Mesendoderm (in vitro differentiated cells): ENCODE measurements around the gene SMYD2.

Experiments
- DNase-seq: peaks from one replicate; pipeline ENCODE4 v3.0.0; 2013
- H2AK5ac ChIP-seq: 2 replicates; pipeline ENCODE4 v1.6.1; 2013; ENCODE audit warnings: low read length, inconsistent platforms
- H2BK120ac ChIP-seq: 2 replicates; pipeline ENCODE4 v1.6.1; 2013; ENCODE audit warnings: low read depth, mild to moderate bottlenecking, low read length, moderate library complexity, mixed read lengths
- H2BK15ac ChIP-seq: replicated peaks from 2 replicates; pipeline ENCODE4 v1.6.1; 2013; ENCODE audit warnings: low read depth, mild to moderate bottlenecking, moderate library complexity
- H2BK5ac ChIP-seq: 2 replicates; pipeline ENCODE4 v1.6.1; 2013; ENCODE audit warnings: low read length, inconsistent platforms
- H3K18ac ChIP-seq: 2 replicates; pipeline ENCODE4 v1.6.1; 2013; ENCODE audit warnings: mild to moderate bottlenecking, low read length, mixed read lengths
- H3K23ac ChIP-seq: one replicate; pipeline ENCODE4 v1.6.1; 2013; ENCODE audit warnings: low read length
- H3K27ac ChIP-seq: 2 replicates; pipeline ENCODE4 v1.5.1; 2013; ENCODE audit warnings: low read depth, mild to moderate bottlenecking, inconsistent platforms, low read length, moderate library complexity
- H3K27me3 ChIP-seq: 2 replicates; pipeline ENCODE4 v1.6.1; 2013; ENCODE audit warnings: low read length, control low read depth, mild to moderate bottlenecking, inconsistent platforms; ENCODE audit not compliant: insufficient read depth, poor library complexity
- H3K36me3 ChIP-seq: 2 replicates; pipeline ENCODE4 v1.6.1; 2013; ENCODE audit warnings: low read length, inconsistent platforms; ENCODE audit not compliant: control insufficient read depth, insufficient read depth
- H3K4ac ChIP-seq: one replicate; pipeline ENCODE4 v1.6.1; 2013; ENCODE audit warnings: low read depth, mild to moderate bottlenecking, low read length, moderate library complexity
- H3K4me1 ChIP-seq: 2 replicates; pipeline ENCODE4 v1.6.1; 2013; ENCODE audit warnings: low read depth, low read length, inconsistent platforms; ENCODE audit not compliant: control insufficient read depth
- H3K4me2 ChIP-seq: 2 replicates; pipeline ENCODE4 v1.6.1; 2013; ENCODE audit warnings: low read length
- H3K4me3 ChIP-seq: 2 replicates; pipeline ENCODE4 v1.5.1; 2013; ENCODE audit warnings: mild to moderate bottlenecking, low read length
- H3K56ac ChIP-seq: one replicate; pipeline ENCODE4 v1.6.1; 2013; ENCODE audit warnings: low read length
- H3K79me1 ChIP-seq: 2 replicates; pipeline ENCODE4 v1.6.1; 2013; ENCODE audit warnings: low read length, inconsistent platforms
- H3K79me2 ChIP-seq: 2 replicates; pipeline ENCODE4 v1.6.1; 2013; ENCODE audit warnings: mild to moderate bottlenecking, low read length; ENCODE audit not compliant: control insufficient read depth, insufficient read depth
- H3K9ac ChIP-seq: 2 replicates; pipeline ENCODE4 v1.6.1; 2013; ENCODE audit warnings: low read length, inconsistent platforms
- H4K5ac ChIP-seq: one replicate; pipeline ENCODE4 v1.6.1; 2013; ENCODE audit warnings: low read length
- H4K8ac ChIP-seq: one replicate; pipeline ENCODE4 v1.6.1; 2013; ENCODE audit warnings: low read depth, mild to moderate bottlenecking, control low read depth, low read length, moderate library complexity
- WGBS: extraction: QIAGEN DNeasy Blood & Tissue Kit; methylation state at CpG from one replicate; pipeline ENCODE4 v1.1.7; 2013; ENCODE audit warnings: low lambda C conversion rate, missing lambda C conversion rate; ENCODE audit not compliant: insufficient coverage; ENCODE audit errors: extremely low coverage; 5-methylcytosine and 5-hydroxymethylcytosine counted together

SMYD2 gene

DNA sequence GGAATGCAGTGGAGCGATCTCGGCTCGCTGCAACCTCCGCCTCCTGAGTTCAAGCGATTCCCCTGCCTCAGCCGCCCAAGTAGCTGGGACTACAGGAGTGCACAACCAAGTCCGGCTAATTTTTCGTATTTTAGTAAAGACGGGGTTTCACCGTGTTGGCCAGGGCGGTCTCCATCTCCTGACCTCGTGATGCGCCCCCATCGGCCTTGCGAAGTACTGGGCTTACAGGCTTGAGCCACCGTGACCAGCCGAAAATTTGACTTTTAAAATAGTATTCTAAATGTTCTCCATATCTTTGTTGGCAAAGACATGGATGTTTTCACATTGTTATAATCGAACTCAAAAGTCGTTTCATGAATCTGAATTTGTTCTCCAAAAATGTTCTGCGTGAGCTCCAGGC lies 36.7 kb upstream of the SMYD2 start:
- H3K23ac ChIP-seq: no peak overlapping the region
- no peaks in the 10 kb centered on the region for H3K27me3 ChIP-seq
- no peak overlapping the region for H3K4me2 ChIP-seq
- H3K4me1 ChIP-seq: peaks cover 2% of the 10 kb centered on the region
- H4K5ac ChIP-seq: no peak overlapping the region
- no peak overlapping the region for H2AK5ac ChIP-seq
- WGBS: no CpG with 5 or more reads among the region's 20 CpGs
- no peak overlapping the region for H3K4ac ChIP-seq
- H3K18ac ChIP-seq: no peak overlapping the region
- H2BK5ac ChIP-seq: no peak overlapping the region
- no peak overlapping the region for H2BK120ac ChIP-seq
- H4K8ac ChIP-seq: no peak overlapping the region
- no peaks in the 10 kb centered on the region for H3K79me1 ChIP-seq
- no peaks in the 10 kb centered on the region for H3K79me2 ChIP-seq
- H2BK15ac ChIP-seq: no peak overlapping the region
- no peak overlapping the region for H3K4me3 ChIP-seq
- no peak overlapping the region for H3K56ac ChIP-seq
- no peaks in the 10 kb centered on the region for H3K36me3 ChIP-seq
- no peak overlapping the region for H3K27ac ChIP-seq
- H3K9ac ChIP-seq: no peak overlapping the region
- no peak for DNase-seq

DNA sequence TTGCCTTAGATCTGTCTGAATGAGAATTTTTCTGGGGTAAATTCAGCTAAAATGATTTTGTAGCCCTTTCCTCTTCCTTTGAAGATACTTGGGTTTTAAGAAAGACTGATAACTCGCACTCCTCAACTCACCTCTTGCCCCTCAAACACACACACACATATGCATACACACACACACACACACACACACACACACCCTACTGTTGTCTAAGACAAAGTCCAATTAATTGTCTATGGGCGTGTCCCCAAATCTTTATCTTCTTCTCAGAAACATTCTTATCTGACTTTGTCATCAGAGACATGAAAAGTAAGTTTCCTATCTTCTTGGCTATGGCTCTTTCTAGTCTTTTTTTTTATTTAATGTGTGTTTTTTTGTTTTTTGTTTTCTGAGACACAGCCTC lies 36.1 kb upstream of the SMYD2 start:
- no peak overlapping the region for H2BK120ac ChIP-seq
- no CpG with 5 or more reads among the region's 2 CpGs for WGBS
- no peak for DNase-seq

DNA sequence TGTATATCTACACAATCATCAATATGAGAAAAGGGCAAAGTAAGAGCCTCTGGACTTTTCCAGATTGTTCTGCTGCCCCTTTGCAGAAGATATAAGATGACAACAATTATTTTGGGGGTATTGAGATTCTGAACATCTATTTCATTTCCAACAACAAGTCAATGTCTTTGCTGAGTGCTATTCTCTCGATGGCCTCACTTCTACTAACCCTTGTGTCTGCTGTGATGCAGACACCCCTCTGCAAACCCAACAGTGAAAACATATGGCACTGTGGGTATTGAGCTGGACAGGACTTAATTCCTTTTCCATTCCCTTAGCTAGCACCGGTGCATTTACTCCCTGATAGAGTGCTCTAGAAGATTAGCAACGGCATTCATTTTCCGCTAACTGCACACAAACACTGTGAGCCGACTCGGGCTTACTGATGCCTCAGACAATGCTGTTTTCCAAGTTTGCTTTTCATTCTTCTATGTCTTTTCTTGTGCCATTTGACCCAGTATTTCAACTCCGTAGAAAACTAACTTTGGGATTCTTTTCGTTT lies 33.4 kb upstream of the SMYD2 start:
- H3K18ac ChIP-seq: no peak overlapping the region
- H2AK5ac ChIP-seq: no peak overlapping the region

More for the DNA sequence above, 36.1 kb upstream of the SMYD2 start:
- Histone ChIP-seq H3K79me1 (no peaks in the 10 kb centered on the region), H3K9ac (no peak overlapping the region), H4K5ac (no peak overlapping the region), H3K36me3 (no peaks in the 10 kb centered on the region), H4K8ac (no peak overlapping the region), H3K56ac (no peak overlapping the region), H3K27ac (no peak overlapping the region), H3K4me2 (no peak overlapping the region), H3K4me1 (peaks cover 2% of the 10 kb centered on the region), H3K23ac (no peak overlapping the region), H3K4ac (no peak overlapping the region), H2BK15ac (no peak overlapping the region), H3K79me2 (no peaks in the 10 kb centered on the region), H2BK5ac (no peak overlapping the region), H3K27me3 (no peaks in the 10 kb centered on the region), H3K4me3 (no peak overlapping the region), H2AK5ac (no peak overlapping the region), H3K18ac (no peak overlapping the region)

DNA sequence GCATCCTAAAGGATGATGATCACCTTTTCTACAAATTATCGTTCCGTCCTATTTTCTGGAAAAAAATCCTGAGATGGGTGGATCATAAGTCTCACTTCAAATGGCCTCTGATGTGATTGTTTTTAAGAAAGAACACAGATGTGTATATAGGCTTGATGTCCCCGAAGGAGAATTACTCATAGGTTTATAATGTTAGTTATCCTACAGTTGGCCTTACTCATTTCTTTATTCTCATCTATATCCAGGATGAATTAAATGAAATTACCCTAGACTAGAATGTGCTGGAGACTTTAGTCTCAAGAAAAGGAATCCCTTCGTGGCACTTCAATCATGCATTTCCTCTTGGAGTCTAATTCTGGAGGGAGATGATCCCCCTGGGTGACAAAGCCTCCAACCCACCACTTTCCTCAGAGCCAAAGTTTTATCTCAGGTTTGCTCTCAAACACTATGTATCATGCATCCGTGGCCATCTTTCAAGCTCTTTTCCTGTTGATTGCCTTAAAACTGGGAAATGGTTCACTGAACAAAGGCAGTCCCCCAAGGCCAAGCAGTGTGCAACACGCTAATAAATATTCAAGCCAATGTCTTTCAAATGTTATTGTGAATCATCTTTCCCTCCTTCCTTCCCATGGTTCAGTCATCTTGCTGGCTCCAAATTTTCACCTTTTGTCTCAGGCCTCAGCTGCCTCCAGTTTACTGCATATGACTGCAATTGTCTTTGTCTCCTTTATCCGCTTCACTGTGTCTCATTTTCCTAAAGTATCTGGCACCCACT lies 32.5 kb upstream of the SMYD2 start:
- Histone ChIP-seq H2BK120ac (no peak overlapping the region), H3K79me1 (no peaks in the 10 kb centered on the region), H3K4me3 (no peak overlapping the region), H4K8ac (no peak overlapping the region), H2BK15ac (no peak overlapping the region), H3K79me2 (no peaks in the 10 kb centered on the region), H2AK5ac (no peak overlapping the region), H3K36me3 (no peaks in the 10 kb centered on the region), H3K27me3 (no peaks in the 10 kb centered on the region), H4K5ac (no peak overlapping the region), H3K56ac (no peak overlapping the region), H3K18ac (no peak overlapping the region), H3K9ac (no peak overlapping the region), H2BK5ac (no peak overlapping the region), H3K27ac (no peak overlapping the region), H3K4ac (no peak overlapping the region), H3K4me2 (no peak overlapping the region), H3K4me1 (peaks cover 2% of the 10 kb centered on the region), H3K23ac (no peak overlapping the region)
- no peak for DNase-seq
- WGBS: no CpG with 5 or more reads among the region's 7 CpGs

More for the DNA sequence above, 33.4 kb upstream of the SMYD2 start:
- Histone ChIP-seq H3K4me1 (peaks cover 2% of the 10 kb centered on the region), H3K79me2 (no peaks in the 10 kb centered on the region), H2BK15ac (no peak overlapping the region), H3K9ac (no peak overlapping the region), H4K5ac (no peak overlapping the region), H3K27ac (no peak overlapping the region), H3K79me1 (no peaks in the 10 kb centered on the region), H3K56ac (no peak overlapping the region), H3K4me2 (no peak overlapping the region), H3K36me3 (no peaks in the 10 kb centered on the region), H3K27me3 (no peaks in the 10 kb centered on the region), H2BK5ac (no peak overlapping the region), H3K23ac (no peak overlapping the region), H3K4ac (no peak overlapping the region), H3K4me3 (no peak overlapping the region), H2BK120ac (no peak overlapping the region), H4K8ac (no peak overlapping the region)
- no peak for DNase-seq
- no CpG with 5 or more reads among the region's 8 CpGs for WGBS

DNA sequence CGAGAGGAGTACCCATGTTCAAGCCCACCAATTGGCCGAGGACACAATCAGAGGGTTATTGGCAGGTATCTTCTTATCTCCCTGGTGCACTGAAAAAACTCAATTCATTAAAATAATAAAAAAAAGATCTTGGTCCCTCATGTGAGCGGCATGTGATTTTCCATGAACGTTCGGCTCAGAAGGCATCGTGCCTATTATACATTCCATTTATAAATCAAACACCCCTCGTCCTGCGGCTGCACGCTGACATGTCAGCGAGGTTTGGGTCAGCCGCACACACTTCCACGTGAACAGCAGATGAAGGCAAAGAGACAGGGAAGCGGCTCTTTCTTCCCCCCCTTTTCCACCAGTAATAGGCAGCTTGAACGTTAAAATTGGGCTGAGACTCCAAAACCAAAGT lies 31.3 kb upstream of the SMYD2 start:
- H3K4me3 ChIP-seq: no peak overlapping the region
- no peak overlapping the region for H3K23ac ChIP-seq
- no CpG with 5 or more reads among the region's 14 CpGs for WGBS
- H3K18ac ChIP-seq: no peak overlapping the region
- no peak for DNase-seq
- no peak overlapping the region for H3K9ac ChIP-seq
- no peaks in the 10 kb centered on the region for H3K79me1 ChIP-seq
- peak overlapping the region; percentile 21 for H3K4ac ChIP-seq
- no peak overlapping the region for H4K8ac ChIP-seq
- no peaks in the 10 kb centered on the region for H3K79me2 ChIP-seq
- H3K27me3 ChIP-seq: no peaks in the 10 kb centered on the region
- H2BK120ac ChIP-seq: no peak overlapping the region
- no peaks in the 10 kb centered on the region for H3K36me3 ChIP-seq
- no peak overlapping the region for H2AK5ac ChIP-seq
- H4K5ac ChIP-seq: no peak overlapping the region
- no peak overlapping the region for H3K56ac ChIP-seq
- H2BK15ac ChIP-seq: no peak overlapping the region
- H3K27ac ChIP-seq: no peak overlapping the region
- H2BK5ac ChIP-seq: no peak overlapping the region
- peaks cover 2% of the 10 kb centered on the region for H3K4me1 ChIP-seq
- H3K4me2 ChIP-seq: no peak overlapping the region

DNA sequence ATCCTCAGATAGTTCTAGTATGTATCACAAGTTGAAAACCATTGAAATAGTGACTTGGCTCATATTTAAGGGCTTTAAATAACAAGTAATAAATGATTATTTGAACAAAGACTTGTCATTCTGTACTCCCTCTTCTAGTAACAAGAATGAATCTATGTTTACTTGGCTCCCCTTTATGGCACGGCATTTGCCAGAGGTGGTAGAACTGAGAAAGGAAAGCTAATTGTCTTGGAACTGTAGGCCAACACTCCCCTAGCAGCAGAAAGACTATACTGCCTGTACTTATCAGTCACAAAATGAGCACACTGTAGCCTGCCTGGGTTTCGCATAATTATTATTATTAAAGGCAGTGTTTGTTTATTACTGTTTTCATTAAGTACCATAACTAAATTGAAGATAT lies 29.6 kb upstream of the SMYD2 start:
- no peak overlapping the region for H3K56ac ChIP-seq
- H3K36me3 ChIP-seq: no peaks in the 10 kb centered on the region
- H3K27me3 ChIP-seq: no peaks in the 10 kb centered on the region
- no peak overlapping the region for H3K23ac ChIP-seq
- no CpG with 5 or more reads among the region's 2 CpGs for WGBS
- H3K79me2 ChIP-seq: no peaks in the 10 kb centered on the region
- H3K4ac ChIP-seq: no peak overlapping the region
- H3K4me1 ChIP-seq: peaks cover 2% of the 10 kb centered on the region
- H4K5ac ChIP-seq: no peak overlapping the region
- no peak overlapping the region for H4K8ac ChIP-seq
- H2BK15ac ChIP-seq: no peak overlapping the region
- no peak overlapping the region for H3K9ac ChIP-seq
- no peak overlapping the region for H2BK5ac ChIP-seq
- H2BK120ac ChIP-seq: no peak overlapping the region
- H3K4me3 ChIP-seq: no peak overlapping the region
- DNase-seq: no peak
- no peak overlapping the region for H3K4me2 ChIP-seq
- H3K79me1 ChIP-seq: no peaks in the 10 kb centered on the region
- H3K27ac ChIP-seq: no peak overlapping the region
- no peak overlapping the region for H3K18ac ChIP-seq
- H2AK5ac ChIP-seq: no peak overlapping the region
